ENCODE measurements around the gene TM9SF2. TPM values are rescaled to one million over a fixed set of nuclear protein-coding genes. Genes with fewer than 3 reads are reported as not detected.

Gene TM9SF2
- total RNA-seq, 2 experiments from 2014 or later: 37.2 to 38.2 TPM

DNA sequence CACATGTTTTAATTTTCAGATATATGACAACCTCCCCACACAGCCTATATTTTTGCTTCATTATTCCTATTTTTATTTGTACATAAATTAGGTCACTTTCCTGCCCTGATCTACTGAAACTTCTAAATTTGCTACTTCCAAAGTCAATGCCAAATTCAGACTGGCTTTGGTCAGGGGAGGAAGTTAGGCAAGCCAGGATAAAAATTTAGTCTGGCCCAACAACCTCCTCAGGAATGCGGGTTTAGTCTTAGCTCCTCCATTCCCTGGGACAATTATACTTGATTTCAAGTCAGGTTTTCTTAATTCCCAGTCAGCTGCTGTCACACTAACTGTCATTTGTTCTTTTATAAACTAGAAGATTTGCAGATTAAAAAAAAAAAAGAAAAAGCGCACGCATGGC lies 84.3 kb downstream of the TM9SF2 start:
- ATAC-seq (ENCODE audit: poor library complexity): no peak
- Mint-ChIP-seq H3K4me3 (no peak overlapping the region), H3K27ac (no peak overlapping the region), H3K36me3 (ENCODE audit: low read depth) (no peaks in the 10 kb centered on the region), H3K27me3 (no peaks in the 10 kb centered on the region), H3K9me3 (no peaks in the 10 kb centered on the region), H3K4me1 (ENCODE audit: low read depth) (peaks cover 14% of the 10 kb centered on the region)
- CTCF ChIA-PET: interaction anchor here (0.7 kb wide), 1 partner anchor 1553 kb away, joined by 3 read pairs; no protein-coding TSS in a partner anchor
- Histone ChIP-seq H3K36me3 (ENCODE audit: insufficient read depth, low read length) (no peaks in the 10 kb centered on the region), H3K27me3 (ENCODE audit: control insufficient read depth in 1 of 2, insufficient read depth in 2 of 2, low read length in 2 of 2) (no peaks in the 10 kb centered on the region), H3K27ac (ENCODE audit: low read depth in 1 of 2, low read length in 2 of 2) (no peak overlapping the region), H3K4me3 (ENCODE audit: low read length) (no peak overlapping the region), H3K4me1 (ENCODE audit: insufficient read depth, low read length) (no peaks in the 10 kb centered on the region), H3K9me3 (ENCODE audit: control insufficient read depth in 1 of 2, insufficient read depth in 1 of 2, low read length in 2 of 2) (no peaks in the 10 kb centered on the region)
- intact Hi-C loops (cut with DNase I, micrococcal nuclease): no loop called here
- TF ChIP-seq, protein P1, sequence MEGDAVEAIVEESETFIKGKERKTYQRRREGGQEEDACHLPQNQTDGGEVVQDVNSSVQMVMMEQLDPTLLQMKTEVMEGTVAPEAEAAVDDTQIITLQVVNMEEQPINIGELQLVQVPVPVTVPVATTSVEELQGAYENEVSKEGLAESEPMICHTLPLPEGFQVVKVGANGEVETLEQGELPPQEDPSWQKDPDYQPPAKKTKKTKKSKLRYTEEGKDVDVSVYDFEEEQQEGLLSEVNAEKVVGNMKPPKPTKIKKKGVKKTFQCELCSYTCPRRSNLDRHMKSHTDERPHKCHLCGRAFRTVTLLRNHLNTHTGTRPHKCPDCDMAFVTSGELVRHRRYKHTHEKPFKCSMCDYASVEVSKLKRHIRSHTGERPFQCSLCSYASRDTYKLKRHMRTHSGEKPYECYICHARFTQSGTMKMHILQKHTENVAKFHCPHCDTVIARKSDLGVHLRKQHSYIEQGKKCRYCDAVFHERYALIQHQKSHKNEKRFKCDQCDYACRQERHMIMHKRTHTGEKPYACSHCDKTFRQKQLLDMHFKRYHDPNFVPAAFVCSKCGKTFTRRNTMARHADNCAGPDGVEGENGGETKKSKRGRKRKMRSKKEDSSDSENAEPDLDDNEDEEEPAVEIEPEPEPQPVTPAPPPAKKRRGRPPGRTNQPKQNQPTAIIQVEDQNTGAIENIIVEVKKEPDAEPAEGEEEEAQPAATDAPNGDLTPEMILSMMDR (IDR thresholded peaks at IDR 0.05): no peak
- POLR2A ChIA-PET: no interaction called here
- no peak for DNase-seq

DNA sequence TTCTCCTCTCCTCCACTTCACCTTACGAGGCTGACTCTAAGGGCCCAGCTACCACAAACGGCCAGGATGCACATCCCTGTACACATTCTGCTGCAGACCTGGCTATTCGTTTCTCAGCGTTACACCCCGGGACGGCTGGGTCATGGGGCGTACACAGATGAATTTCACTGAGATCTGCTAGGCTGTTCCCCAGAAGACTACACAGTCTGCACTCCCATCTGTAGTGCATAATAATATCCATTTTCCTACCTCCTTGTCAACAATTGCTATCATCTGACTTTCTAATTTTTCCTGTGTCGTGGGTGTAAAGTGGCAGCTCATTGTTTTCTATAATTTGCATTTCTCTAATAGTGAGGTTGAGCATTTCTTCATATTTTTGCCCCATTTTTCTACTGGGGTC lies 85.7 kb downstream of the TM9SF2 start:
- no peak overlapping the region for H3K27ac ChIP-seq (ENCODE audit: low read depth in 1 of 2, low read length in 2 of 2)
- H3K4me3 Mint-ChIP-seq: no peak overlapping the region
- TF ChIP-seq, protein P1 (IDR thresholded peaks at IDR 0.05): no peak
- intact Hi-C loops (cut with DNase I, micrococcal nuclease): no loop called here
- H3K4me1 ChIP-seq (ENCODE audit: insufficient read depth, low read length): no peaks in the 10 kb centered on the region
- no peaks in the 10 kb centered on the region for H3K36me3 Mint-ChIP-seq (ENCODE audit: low read depth)
- no peaks in the 10 kb centered on the region for H3K9me3 Mint-ChIP-seq
- H3K27ac Mint-ChIP-seq: no peak overlapping the region
- no peaks in the 10 kb centered on the region for H3K9me3 ChIP-seq (ENCODE audit: control insufficient read depth in 1 of 2, insufficient read depth in 1 of 2, low read length in 2 of 2)
- H3K36me3 ChIP-seq (ENCODE audit: insufficient read depth, low read length): no peaks in the 10 kb centered on the region
- POLR2A ChIA-PET: interaction anchor here (1.2 kb wide), 1 partner anchor 44 kb away, joined by 4 read pairs; no protein-coding TSS in a partner anchor
- ATAC-seq (ENCODE audit: poor library complexity) (no peak), DNase-seq (no peak)
- H3K27me3 ChIP-seq (ENCODE audit: control insufficient read depth in 1 of 2, insufficient read depth in 2 of 2, low read length in 2 of 2): no peaks in the 10 kb centered on the region
- CTCF ChIA-PET: no interaction called here
- no peaks in the 10 kb centered on the region for H3K27me3 Mint-ChIP-seq
- no peak overlapping the region for H3K4me3 ChIP-seq (ENCODE audit: low read length)
- peaks cover 23% of the 10 kb centered on the region for H3K4me1 Mint-ChIP-seq (ENCODE audit: low read depth)

DNA sequence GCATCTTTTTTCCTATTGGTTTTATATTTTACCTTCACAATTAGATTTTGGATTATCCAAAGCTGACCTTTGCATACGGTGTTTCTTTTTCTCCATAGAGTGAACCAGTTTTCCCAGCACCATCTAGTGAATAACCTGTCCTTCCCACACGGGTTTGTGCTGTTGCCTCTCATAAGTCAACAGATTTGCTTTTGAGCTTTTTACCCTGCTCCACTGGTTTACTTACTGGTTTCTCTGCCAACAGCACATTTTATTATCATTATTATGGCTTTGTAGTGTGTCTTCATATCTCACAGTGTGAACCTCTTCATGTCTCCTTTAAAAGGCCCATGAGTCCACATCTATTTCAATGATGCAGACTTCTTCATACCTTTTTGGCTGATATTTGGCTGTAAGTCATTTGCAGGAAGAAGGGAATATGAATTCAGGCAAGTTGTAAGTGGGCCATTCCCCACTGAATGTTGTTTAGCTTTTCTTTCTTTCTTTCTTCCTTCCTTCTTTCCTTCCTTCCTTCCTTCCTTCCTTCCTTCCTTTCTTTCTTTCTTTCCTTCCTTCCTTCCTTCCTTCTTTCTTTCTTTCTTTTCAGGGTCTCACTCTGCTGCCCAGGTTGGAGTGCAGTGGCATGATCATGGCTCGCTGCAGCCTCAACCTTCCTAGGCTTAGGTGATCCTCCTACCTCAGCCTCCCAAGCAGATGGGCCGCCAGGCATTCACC lies 86.8 kb downstream of the TM9SF2 start:
- no peaks in the 10 kb centered on the region for H3K27me3 Mint-ChIP-seq

More for the DNA sequence above, 86.8 kb downstream of the TM9SF2 start:
- POLR2A ChIA-PET: no interaction called here
- ATAC-seq (ENCODE audit: poor library complexity) (no peak), DNase-seq (no peak)
- Histone ChIP-seq H3K27me3 (ENCODE audit: control insufficient read depth in 1 of 2, insufficient read depth in 2 of 2, low read length in 2 of 2) (no peaks in the 10 kb centered on the region), H3K36me3 (ENCODE audit: insufficient read depth, low read length) (no peaks in the 10 kb centered on the region), H3K4me3 (ENCODE audit: low read length) (no peak overlapping the region), H3K4me1 (ENCODE audit: insufficient read depth, low read length) (no peaks in the 10 kb centered on the region), H3K9me3 (ENCODE audit: control insufficient read depth in 1 of 2, insufficient read depth in 1 of 2, low read length in 2 of 2) (no peaks in the 10 kb centered on the region), H3K27ac (ENCODE audit: low read depth in 1 of 2, low read length in 2 of 2) (no peak overlapping the region)
- Mint-ChIP-seq H3K9me3 (no peaks in the 10 kb centered on the region), H3K4me1 (ENCODE audit: low read depth) (peaks cover 23% of the 10 kb centered on the region), H3K27ac (no peak overlapping the region), H3K4me3 (no peak overlapping the region), H3K36me3 (ENCODE audit: low read depth) (no peaks in the 10 kb centered on the region)
- TF ChIP-seq, protein P1 (IDR thresholded peaks at IDR 0.05): no peak
- CTCF ChIA-PET: no interaction called here
- intact Hi-C loops (cut with DNase I, micrococcal nuclease): no loop called here

Data from CD4-positive, alpha-beta T cell (primary cell).